ENCODE results near the gene HOXC6.

HOXC6 gene

DNA sequence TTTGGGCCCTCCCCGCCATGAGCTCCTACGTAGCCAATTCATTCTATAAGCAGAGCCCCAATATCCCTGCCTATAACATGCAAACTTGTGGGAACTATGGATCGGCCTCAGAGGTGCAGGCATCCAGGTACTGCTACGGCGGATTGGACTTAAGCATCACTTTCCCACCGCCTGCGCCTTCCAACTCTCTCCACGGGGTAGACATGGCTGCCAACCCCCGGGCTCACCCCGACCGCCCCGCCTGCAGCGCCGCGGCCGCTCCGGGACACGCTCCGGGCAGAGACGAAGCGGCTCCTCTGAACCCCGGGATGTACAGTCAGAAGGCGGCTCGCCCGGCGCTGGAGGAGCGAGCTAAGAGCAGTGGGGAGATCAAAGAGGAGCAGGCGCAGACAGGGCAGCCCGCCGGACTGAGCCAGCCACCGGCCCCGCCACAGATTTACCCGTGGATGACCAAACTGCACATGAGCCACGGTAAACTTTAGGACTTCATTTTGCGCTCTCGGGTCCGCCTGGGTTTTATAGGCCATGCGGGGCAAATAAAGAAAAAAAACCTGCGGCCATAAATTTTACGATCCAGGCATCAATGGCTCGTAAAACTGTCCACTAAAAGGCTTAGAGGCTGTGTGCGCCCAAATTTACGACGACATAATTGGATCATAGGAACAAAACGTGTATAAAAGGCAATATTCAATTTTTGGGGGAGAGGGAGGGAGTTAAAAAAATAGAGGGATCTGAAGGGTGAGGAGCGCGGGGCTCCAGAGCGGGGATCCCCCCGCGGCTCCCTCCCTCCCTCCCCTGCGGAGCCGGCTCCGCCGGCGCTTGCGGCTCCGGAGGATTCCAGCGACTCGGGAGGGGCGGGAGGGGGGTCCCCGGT is 5.1 kb downstream of the HOXC6 start:
- H3K14ac ChIP-seq (ENCODE audit: low read length), result peak overlapping the region; percentile 78

DNA sequence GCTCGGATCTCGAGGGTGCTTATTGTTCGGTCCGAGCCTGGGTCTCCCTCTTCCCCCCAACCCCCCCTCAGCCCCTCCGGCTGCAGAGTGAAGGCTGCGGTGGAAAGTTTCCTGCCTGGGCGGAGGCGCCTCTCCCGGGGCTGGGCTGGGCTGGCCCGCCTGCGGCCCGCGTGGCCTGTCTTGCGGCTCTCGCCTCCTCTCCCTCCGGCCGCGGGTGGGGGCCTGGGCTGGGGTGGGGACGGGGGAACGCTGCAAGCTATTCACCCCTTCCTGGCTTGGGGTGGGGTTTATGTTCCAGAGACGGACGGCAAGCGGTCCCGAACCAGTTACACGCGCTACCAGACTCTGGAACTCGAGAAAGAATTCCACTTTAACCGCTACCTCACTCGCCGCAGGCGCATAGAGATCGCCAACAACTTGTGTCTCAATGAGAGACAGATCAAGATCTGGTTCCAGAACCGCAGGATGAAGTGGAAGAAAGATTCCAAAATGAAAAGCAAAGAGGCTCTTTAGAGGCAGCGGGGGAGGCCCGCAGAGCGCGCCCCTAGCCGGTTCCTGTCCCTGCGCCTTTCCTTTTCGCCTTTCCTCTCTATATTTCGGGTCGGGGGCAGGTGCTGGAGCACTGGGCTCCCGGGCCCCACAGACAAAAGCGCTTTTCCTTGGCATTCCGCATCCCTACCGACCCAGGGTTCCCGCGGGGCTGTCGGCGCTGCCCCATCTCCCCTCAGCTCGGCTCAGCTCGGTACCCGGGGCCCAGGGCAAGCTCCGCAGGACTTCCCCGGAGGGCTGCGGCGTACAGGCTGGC is 5.9 kb downstream of the HOXC6 start:
- Histone ChIP-seq H2BK120ac (ENCODE audit: low read depth, low read length) (no peak overlapping the region), H2AFZ (ENCODE audit: low read length) (peak overlapping the region; percentile 7), H2AK5ac (ENCODE audit: low read depth, low read length) (no peak overlapping the region), H3K4me2 (ENCODE audit: insufficient read depth, low read length, poor library complexity, severe bottlenecking) (no peak overlapping the region), H3K23ac (ENCODE audit: low read depth, low read length, poor library complexity) (no peak overlapping the region), H3K14ac (ENCODE audit: low read length) (no peak overlapping the region), H3K9me3 (replicated peaks in 1 of 2; ENCODE audit: control insufficient read depth in 2 of 2, insufficient read depth in 1 of 2, low read depth in 1 of 2, low read length in 2 of 2) (peaks cover 5 to 7% of the 10 kb centered on the region in 2 donors), H3K9ac (ENCODE audit: low read depth, low read length, poor library complexity) (no peak overlapping the region), H3K18ac (ENCODE audit: low read length) (no peak overlapping the region), H2BK15ac (ENCODE audit: low read length) (no peak overlapping the region), H2BK12ac (ENCODE audit: low read length) (no peak overlapping the region), H3K27me3 (ENCODE audit: control insufficient read depth in 3 of 3, insufficient read depth in 3 of 3, low read depth in 1 of 3, low read length in 3 of 3) (peaks cover 67 to 99% (median 98%) of the 10 kb centered on the region in 3 experiments), H3K4me3 (ENCODE audit: low read length in 2 of 2) (no peak overlapping the region), H3K79me1 (ENCODE audit: low read depth, low read length) (no peaks in the 10 kb centered on the region), H3K36me3 (replicated peaks in 1 of 2; ENCODE audit: control insufficient read depth in 2 of 2, insufficient read depth in 2 of 2, low read length in 2 of 2) (no peaks in the 10 kb centered on the region), H3K4me1 (ENCODE audit: control insufficient read depth in 2 of 2, insufficient read depth in 1 of 2, low read depth in 1 of 2, low read length in 2 of 2) (no peaks in the 10 kb centered on the region), H2BK5ac (ENCODE audit: low read length) (no peak overlapping the region), H4K8ac (ENCODE audit: low read depth, low read length) (no peak overlapping the region), H3K4ac (ENCODE audit: low read length) (no peak overlapping the region), H4K91ac (ENCODE audit: low read depth, low read length, poor library complexity) (no peak overlapping the region), H3K27ac (replicated peaks; ENCODE audit: low read length) (no peak overlapping the region)
- no CpG with 5 or more reads among the region's 57 CpGs for WGBS, 2 donors (ENCODE audit: extremely low coverage in 2 of 2, insufficient read length in 2 of 2, insufficient replicate concordance in 1 of 2)
- no peak for DNase-seq (ENCODE audit: low spot score)

More for the DNA sequence above, 5.1 kb downstream of the HOXC6 start:
- H3K27ac ChIP-seq (replicated peaks; ENCODE audit: low read length), result no peak overlapping the region
- H2BK15ac ChIP-seq (ENCODE audit: low read length), result no peak overlapping the region
- no peak overlapping the region for H3K4me3 ChIP-seq (ENCODE audit: low read length in 2 of 2)
- H3K9me3 ChIP-seq (replicated peaks in 1 of 2; ENCODE audit: control insufficient read depth in 2 of 2, insufficient read depth in 1 of 2, low read depth in 1 of 2, low read length in 2 of 2), result peaks cover 4 to 5% of the 10 kb centered on the region in 2 donors
- no peak overlapping the region for H3K4ac ChIP-seq (ENCODE audit: low read length)
- H3K18ac ChIP-seq (ENCODE audit: low read length), result no peak overlapping the region
- no peak overlapping the region for H4K8ac ChIP-seq (ENCODE audit: low read depth, low read length)
- H2AFZ ChIP-seq (ENCODE audit: low read length), result peak overlapping the region; percentile 61
- no peak overlapping the region for H2BK12ac ChIP-seq (ENCODE audit: low read length)
- H3K4me1 ChIP-seq (ENCODE audit: control insufficient read depth in 2 of 2, insufficient read depth in 1 of 2, low read depth in 1 of 2, low read length in 2 of 2), result no peaks in the 10 kb centered on the region
- H3K79me1 ChIP-seq (ENCODE audit: low read depth, low read length), result no peaks in the 10 kb centered on the region
- no CpG with 5 or more reads among the region's 61 CpGs for WGBS, 2 donors (ENCODE audit: extremely low coverage in 2 of 2, insufficient read length in 2 of 2, insufficient replicate concordance in 1 of 2)
- no peak overlapping the region for H3K9ac ChIP-seq (ENCODE audit: low read depth, low read length, poor library complexity)
- H3K23ac ChIP-seq (ENCODE audit: low read depth, low read length, poor library complexity), result peak overlapping the region; percentile 47
- H2BK120ac ChIP-seq (ENCODE audit: low read depth, low read length), result no peak overlapping the region
- H3K36me3 ChIP-seq (replicated peaks in 1 of 2; ENCODE audit: control insufficient read depth in 2 of 2, insufficient read depth in 2 of 2, low read length in 2 of 2), result no peaks in the 10 kb centered on the region
- DNase-seq (ENCODE audit: low spot score), result no peak
- peaks cover 69 to 99% (median 98%) of the 10 kb centered on the region in 3 experiments for H3K27me3 ChIP-seq (ENCODE audit: control insufficient read depth in 3 of 3, insufficient read depth in 3 of 3, low read depth in 1 of 3, low read length in 3 of 3)
- peak overlapping the region; percentile 56 for H2AK5ac ChIP-seq (ENCODE audit: low read depth, low read length)
- no peak overlapping the region for H3K4me2 ChIP-seq (ENCODE audit: insufficient read depth, low read length, poor library complexity, severe bottlenecking)
- no peak overlapping the region for H2BK5ac ChIP-seq (ENCODE audit: low read length)
- H4K91ac ChIP-seq (ENCODE audit: low read depth, low read length, poor library complexity), result no peak overlapping the region

DNA sequence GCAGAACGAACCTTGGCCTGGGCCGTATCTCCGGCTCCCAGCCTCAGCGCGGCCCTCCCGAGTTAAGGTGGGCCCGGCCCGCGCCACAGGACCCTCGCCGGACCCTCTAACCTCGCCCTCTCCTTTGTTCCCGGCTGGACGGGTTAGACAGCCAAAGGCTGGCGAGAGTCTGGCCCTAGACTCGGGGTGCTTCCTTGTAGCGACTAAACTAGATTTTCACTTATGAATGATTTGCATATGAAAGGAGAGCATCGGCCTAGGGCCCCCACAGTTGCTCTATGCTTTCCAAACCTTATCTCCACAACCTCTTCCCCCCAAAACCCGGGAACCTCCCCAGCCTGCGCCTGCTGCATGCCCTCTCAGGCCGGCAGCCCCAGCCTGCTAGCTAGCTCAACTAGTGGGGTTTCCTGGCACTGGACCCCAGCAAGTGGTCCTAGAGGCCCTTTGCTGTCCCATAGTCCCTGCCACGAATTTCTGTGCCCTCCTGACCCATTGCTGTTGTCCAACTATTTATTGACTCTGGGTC is 6.6 kb downstream of the HOXC6 start:
- Histone ChIP-seq H3K4me2 (ENCODE audit: insufficient read depth, low read length, poor library complexity, severe bottlenecking) (no peak overlapping the region), H3K27ac (replicated peaks; ENCODE audit: low read length) (no peak overlapping the region), H3K79me1 (ENCODE audit: low read depth, low read length) (no peaks in the 10 kb centered on the region), H2BK120ac (ENCODE audit: low read depth, low read length) (no peak overlapping the region), H3K36me3 (replicated peaks in 1 of 2; ENCODE audit: control insufficient read depth in 2 of 2, insufficient read depth in 2 of 2, low read length in 2 of 2) (no peaks in the 10 kb centered on the region), H3K4ac (ENCODE audit: low read length) (no peak overlapping the region), H4K91ac (ENCODE audit: low read depth, low read length, poor library complexity) (no peak overlapping the region), H2BK15ac (ENCODE audit: low read length) (no peak overlapping the region), H2AFZ (ENCODE audit: low read length) (no peak overlapping the region), H2BK5ac (ENCODE audit: low read length) (no peak overlapping the region), H3K27me3 (ENCODE audit: control insufficient read depth in 3 of 3, insufficient read depth in 3 of 3, low read depth in 1 of 3, low read length in 3 of 3) (peaks cover 62 to 99% (median 98%) of the 10 kb centered on the region in 3 experiments), H3K23ac (ENCODE audit: low read depth, low read length, poor library complexity) (no peak overlapping the region), H3K9me3 (replicated peaks in 1 of 2; ENCODE audit: control insufficient read depth in 2 of 2, insufficient read depth in 1 of 2, low read depth in 1 of 2, low read length in 2 of 2) (peaks cover 5 to 7% of the 10 kb centered on the region in 2 donors), H3K9ac (ENCODE audit: low read depth, low read length, poor library complexity) (no peak overlapping the region), H2AK5ac (ENCODE audit: low read depth, low read length) (no peak overlapping the region), H3K14ac (ENCODE audit: low read length) (no peak overlapping the region), H4K8ac (ENCODE audit: low read depth, low read length) (no peak overlapping the region), H2BK12ac (ENCODE audit: low read length) (no peak overlapping the region), H3K4me1 (ENCODE audit: control insufficient read depth in 2 of 2, insufficient read depth in 1 of 2, low read depth in 1 of 2, low read length in 2 of 2) (no peaks in the 10 kb centered on the region), H3K18ac (ENCODE audit: low read length) (no peak overlapping the region), H3K4me3 (ENCODE audit: low read length in 2 of 2) (no peak overlapping the region)
- no CpG with 5 or more reads among the region's 22 CpGs for WGBS, 2 donors (ENCODE audit: extremely low coverage in 2 of 2, insufficient read length in 2 of 2, insufficient replicate concordance in 1 of 2)
- no peak for DNase-seq (ENCODE audit: low spot score)
